Endothelial cell of umbilical vein (primary cell): ENCODE results near the gene HK1. TPM values are rescaled to one million over a fixed set of nuclear protein-coding genes. Genes with fewer than 3 reads are reported as not detected.

Experiments
- BruUV-seq: library from RNA; stranded (reverse); fragments of 400-500 nt; replicated peaks from 2 replicates; lab custom pipeline; 2021; lab: Mats Ljungman, UMichigan
- CTCF ChIA-PET: fragments of 300-600, 350-600 bp; sonication (Branson Sonifier 250); formaldehyde crosslinking; loops from one replicate; lab custom pipeline; 2021; ENCODE audit warnings: antibody characterized with exemption, inconsistent platforms; lab: Charles Lee
- POLR2A ChIA-PET: fragments of 300-600, 350-600 bp; sonication (Branson Sonifier 250); formaldehyde crosslinking; loops from one replicate; lab custom pipeline; 2021; ENCODE audit warnings: antibody characterized with exemption, inconsistent platforms; lab: Charles Lee
- DNase-seq: peaks from one replicate; pipeline ENCODE4 v3.0.0-alpha.2; 2011; ENCODE audit warnings: low read depth, low spot score
- FAIRE-seq: peaks from 2 replicates; lab custom pipeline; 2011; peaks lifted over from hg19 to GRCh38; lab: Jason Lieb, UNC
- H2AFZ ChIP-seq: 2 replicates; pipeline ENCODE4 v1.6.0; 2012; ENCODE audit warnings: low read depth, low read length, control low read depth, inconsistent platforms
- H3K27ac ChIP-seq: 2 replicates; pipeline ENCODE4 v1.5.1; 2011; ENCODE audit warnings: low read depth, mild to moderate bottlenecking, control low read depth, low read length, moderate library complexity; ENCODE audit not compliant: insufficient read depth
- H3K27me3 ChIP-seq, 2 experiments: 2 replicates each; pipeline versions ENCODE4 v1.6.0 to v1.6.1; 2011; ENCODE audit warnings: low read length in 2 of 2, mixed read lengths in 1 of 2; ENCODE audit not compliant: control insufficient read depth in 2 of 2, insufficient read depth in 2 of 2
- H3K36me3 ChIP-seq, 2 experiments: 2 replicates in 1 of 2; 3 replicates in 1 of 2; pipeline ENCODE4 v1.5.1; 2011; ENCODE audit warnings: low read length in 2 of 2, mild to moderate bottlenecking in 1 of 2, moderate library complexity in 1 of 2; ENCODE audit not compliant: control insufficient read depth in 2 of 2, insufficient read depth in 2 of 2; ENCODE audit errors: extremely low read depth in 1 of 2
- H3K4me1 ChIP-seq: 3 replicates; pipeline ENCODE4 v1.5.1; 2011; ENCODE audit warnings: mild to moderate bottlenecking, low read length; ENCODE audit not compliant: control insufficient read depth, insufficient read depth; ENCODE audit errors: extremely low read depth
- H3K4me2 ChIP-seq: 2 replicates; pipeline ENCODE4 v1.6.1; 2011; ENCODE audit warnings: low read length, control low read depth, mixed read lengths; ENCODE audit not compliant: insufficient read depth
- H3K4me3 ChIP-seq, 3 experiments: fragments of 200-600 bp in 1 of 3; sonication (generic), shearing (Covaris generic) in 1 of 3; replicated peaks in 1 of 3; 2 replicates each; pipeline ENCODE4 v1.5.1; 2011 to 2016; ENCODE audit warnings: control low read depth in 3 of 3, low read length in 3 of 3, mild to moderate bottlenecking in 2 of 3, inconsistent platforms in 1 of 3, low read depth in 1 of 3, moderate library complexity in 1 of 3; ENCODE audit not compliant: insufficient read depth in 1 of 3
- H3K79me2 ChIP-seq: 2 replicates; pipeline ENCODE4 v1.6.0; 2012; ENCODE audit warnings: low read length, inconsistent platforms; ENCODE audit not compliant: control insufficient read depth, insufficient read depth
- H3K9ac ChIP-seq: replicated peaks from 2 replicates; pipeline ENCODE3; 2011; ENCODE audit warnings: low read length, control low read depth; ENCODE audit not compliant: insufficient read depth; ENCODE audit errors: extremely low read depth
- H3K9me1 ChIP-seq: replicated peaks from 3 replicates; pipeline ENCODE4 v1.6.0; 2011; ENCODE audit warnings: mild to moderate bottlenecking, low read length; ENCODE audit not compliant: control insufficient read depth, insufficient read depth; ENCODE audit errors: extremely low read depth
- H3K9me3 ChIP-seq: replicated peaks from 2 replicates; pipeline ENCODE4 v1.5.1; 2012; ENCODE audit warnings: low read length, inconsistent platforms; ENCODE audit not compliant: control insufficient read depth, insufficient read depth
- H4K20me1 ChIP-seq: replicated peaks from 2 replicates; pipeline ENCODE3; 2011; ENCODE audit warnings: mild to moderate bottlenecking, low read length; ENCODE audit not compliant: control insufficient read depth, insufficient read depth; ENCODE audit errors: extremely low read depth
- CTCF ChIP-seq, 2 donors: IDR thresholded peaks; 1 replicate in 1 of 2; 2 replicates in 1 of 2; pipeline ENCODE4 v1.5.1; 2011; ENCODE audit warnings: low read length in 2 of 2, mild to moderate bottlenecking in 2 of 2, moderate library complexity in 2 of 2, control low read depth in 1 of 2, inconsistent platforms in 1 of 2, low read depth in 1 of 2; ENCODE audit not compliant: insufficient read depth in 1 of 2; ENCODE audit errors: extremely low read depth in 1 of 2
- EZH2 ChIP-seq: IDR thresholded peaks from 2 replicates; pipeline ENCODE4 v1.6.1; 2012; ENCODE audit warnings: borderline replicate concordance, low read depth, mild to moderate bottlenecking, moderate library complexity, low read length, inconsistent platforms; ENCODE audit not compliant: severe bottlenecking
- FOS ChIP-seq: IDR thresholded peaks from 2 replicates; pipeline ENCODE4 v1.6.1; 2011; ENCODE audit warnings: mild to moderate bottlenecking, low read length, moderate library complexity, borderline replicate concordance; ENCODE audit not compliant: insufficient read depth
- GATA2 ChIP-seq: IDR thresholded peaks from 2 replicates; pipeline ENCODE4 v1.7.0; 2011; ENCODE audit warnings: low read depth, mild to moderate bottlenecking, moderate library complexity, mixed read lengths, low read length; ENCODE audit not compliant: insufficient read length, insufficient read depth
- JUN ChIP-seq: IDR thresholded peaks from 2 replicates; pipeline ENCODE4 v1.6.1; 2011; ENCODE audit warnings: borderline replicate concordance, low read depth; ENCODE audit not compliant: insufficient read length, insufficient read depth
- MAX ChIP-seq: IDR thresholded peaks from 2 replicates; pipeline ENCODE4 v1.6.1; 2011; ENCODE audit not compliant: insufficient read depth, insufficient read length
- MYC ChIP-seq: IDR thresholded peaks from one replicate; pipeline ENCODE4 v1.6.1; 2011; ENCODE audit warnings: mild to moderate bottlenecking, low read depth, low read length
- POLR2A ChIP-seq: IDR thresholded peaks from 2 replicates; pipeline ENCODE4 v1.6.1; 2012; ENCODE audit warnings: low read depth, mild to moderate bottlenecking, control low read depth, low read length
- POLR2AphosphoS5 ChIP-seq: IDR thresholded peaks from 2 replicates; pipeline ENCODE4 v1.6.1; 2012; ENCODE audit warnings: low read depth, mild to moderate bottlenecking, control low read depth, low read length, moderate library complexity; ENCODE audit not compliant: insufficient read depth
- dilution Hi-C: fragments of 300-500 bp; cut with MboI; formaldehyde crosslinking; loops from one replicate; pipeline ENCODE4 v1.15.0; 2019; ENCODE audit warnings: low sequenced_read_pairs; ENCODE audit not compliant: extremely low pct_ligation_motif_present
- intact Hi-C: fragments of 100-400 bp; cut with micrococcal nuclease; formaldehyde crosslinking; loops from one replicate; pipeline ENCODE4 v1.10.0; 2022
- polyA plus RNA-seq, 4 experiments: library from polyadenylated mRNA; depleted of rRNA in 3 of 4; stranded (reverse) in 3 of 4; unstranded in 1 of 4; fragments of >200 nt; gene quantifications; 2 replicates each; pipeline versions ENCODE4 v1.2.1 to v1.2.3, GENCODE V29; 2011 to 2012; ENCODE audit warnings: missing spikeins in 1 of 4
- total RNA-seq: library from RNA; stranded (reverse); gene quantifications from 2 replicates; pipeline ENCODE4 v1.2.3, GENCODE V29; 2021

Gene HK1
- total and polyA plus RNA-seq, 2 donors (not counting 3 experiments of a cell fraction or from before 2014, with no cell fraction given): 50.8 to 121 TPM

GRCh38 chr10:69419744-69420126 lies 141.4 kb downstream of the HK1 start:
- no peaks in the 10 kb centered on the region for H4K20me1 ChIP-seq
- H3K9ac ChIP-seq: no peak overlapping the region
- no peak overlapping the region for H2AFZ ChIP-seq
- no peak for TF ChIP-seq FOS
- no peak for TF ChIP-seq POLR2A
- TF ChIP-seq POLR2AphosphoS5: no peak
- no peak for TF ChIP-seq CTCF (IDR thresholded peaks at IDR 0.05; ENCODE audit: extremely low read depth in 1 of 2, insufficient read depth in 1 of 2, low read depth in 1 of 2, low read length in 2 of 2)
- no peak for TF ChIP-seq MAX
- no peak for TF ChIP-seq MYC
- TF ChIP-seq EZH2: no peak
- no peak for TF ChIP-seq JUN
- TF ChIP-seq GATA2: no peak
- H3K9me3 ChIP-seq: no peaks in the 10 kb centered on the region
- dilution Hi-C loops: no loop called here
- no peaks in the 10 kb centered on the region for H3K4me1 ChIP-seq
- H3K9me1 ChIP-seq: no peaks in the 10 kb centered on the region
- intact Hi-C loops: no loop called here
- FAIRE-seq (no peak), DNase-seq (no peak)
- no peak overlapping the region for H3K4me3 ChIP-seq
- H3K79me2 ChIP-seq: no peaks in the 10 kb centered on the region
- no TSS peak for BruUV-seq
- H3K36me3 ChIP-seq: no peaks in the 10 kb centered on the region
- no peak overlapping the region for H3K4me2 ChIP-seq
- peaks cover 0 to 1% of the 10 kb centered on the region in 2 experiments for H3K27me3 ChIP-seq
- POLR2A ChIA-PET: no interaction called here
- no peak overlapping the region for H3K27ac ChIP-seq
- CTCF ChIA-PET: interaction anchor here (1.0 to 2.3 kb wide), 3 partner anchors 23 to 95 kb away, joined by 3 to 10 read pairs (median 4); no protein-coding TSS in a partner anchor
